HG03103 (cell line): ENCODE measurements around the gene HHIPL1.

ENCODE experiments used
- ATAC-seq: cut with Tn5 transposase; IDR thresholded peaks from one replicate; pipeline ENCODE4 v1.9.1; 2021; ENCODE audit warnings: low read depth; ENCODE audit not compliant: unreplicated experiment

HHIPL1 gene

DNA sequence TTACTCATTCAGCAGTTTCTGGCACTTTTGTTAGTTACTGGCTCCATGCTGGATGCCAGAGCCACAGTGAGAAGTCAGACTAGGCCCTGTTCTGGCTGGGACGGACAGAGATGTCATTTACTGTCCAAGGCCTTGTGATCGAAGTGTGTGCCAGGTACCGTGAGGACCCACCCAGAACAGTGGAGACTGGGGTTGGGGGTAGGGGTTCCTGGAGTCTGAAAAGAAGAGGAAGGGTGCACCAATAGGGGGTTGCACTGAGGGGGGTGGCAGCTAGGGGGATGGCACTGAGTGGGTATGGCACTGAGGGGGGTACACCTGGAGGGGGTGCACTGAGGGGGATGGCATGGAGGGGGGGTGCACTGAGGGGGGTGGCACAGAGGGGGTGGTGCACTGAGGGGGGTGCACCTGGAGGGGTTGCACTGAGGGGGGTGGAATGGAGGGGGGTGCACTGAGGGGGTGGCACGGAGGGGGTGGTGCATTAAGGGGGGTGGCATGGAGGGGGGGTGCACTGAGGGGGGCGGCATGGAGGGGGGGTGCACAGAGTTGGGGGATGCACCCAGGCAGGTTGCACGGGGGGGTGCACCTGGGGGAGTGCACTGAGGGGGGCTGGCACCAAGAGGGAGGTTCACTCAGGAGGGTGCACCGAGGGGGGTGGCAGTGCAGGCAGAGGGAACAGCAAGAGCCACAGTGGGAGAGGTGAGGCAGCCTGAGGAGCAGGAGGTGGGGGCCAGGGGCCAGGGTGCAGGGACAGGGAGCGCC lies 28.6 kb downstream of the HHIPL1 start:
- no peak for ATAC-seq

DNA sequence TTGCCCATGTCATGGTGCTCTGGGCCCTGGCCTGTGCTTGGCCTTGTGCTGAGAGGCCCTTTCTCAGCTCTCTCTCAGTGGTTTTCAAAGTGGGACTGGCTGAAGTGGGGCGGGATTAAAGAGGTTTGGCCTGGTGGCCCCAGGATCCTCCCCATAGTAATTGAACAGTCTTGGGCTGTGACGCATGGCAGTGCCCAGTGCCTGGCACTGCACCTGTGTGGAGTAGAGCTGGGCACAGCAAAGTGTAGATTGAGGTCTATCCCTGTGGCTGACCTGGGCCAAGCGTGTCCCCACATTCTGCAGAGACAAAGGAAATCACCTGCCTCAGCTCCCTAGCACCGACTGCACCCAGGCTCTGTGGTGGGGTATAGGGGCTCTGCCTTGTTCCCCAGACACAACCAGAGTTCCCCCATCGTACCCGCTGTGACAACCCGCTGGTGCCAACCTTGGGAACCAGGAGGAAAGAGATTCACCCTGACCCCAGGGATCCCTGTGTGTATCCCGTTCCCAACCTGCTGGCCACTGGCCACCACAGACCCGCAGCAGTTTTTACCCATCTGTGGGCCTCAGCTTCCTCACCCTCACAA lies 29.2 kb downstream of the HHIPL1 start:
- no peak for ATAC-seq

DNA sequence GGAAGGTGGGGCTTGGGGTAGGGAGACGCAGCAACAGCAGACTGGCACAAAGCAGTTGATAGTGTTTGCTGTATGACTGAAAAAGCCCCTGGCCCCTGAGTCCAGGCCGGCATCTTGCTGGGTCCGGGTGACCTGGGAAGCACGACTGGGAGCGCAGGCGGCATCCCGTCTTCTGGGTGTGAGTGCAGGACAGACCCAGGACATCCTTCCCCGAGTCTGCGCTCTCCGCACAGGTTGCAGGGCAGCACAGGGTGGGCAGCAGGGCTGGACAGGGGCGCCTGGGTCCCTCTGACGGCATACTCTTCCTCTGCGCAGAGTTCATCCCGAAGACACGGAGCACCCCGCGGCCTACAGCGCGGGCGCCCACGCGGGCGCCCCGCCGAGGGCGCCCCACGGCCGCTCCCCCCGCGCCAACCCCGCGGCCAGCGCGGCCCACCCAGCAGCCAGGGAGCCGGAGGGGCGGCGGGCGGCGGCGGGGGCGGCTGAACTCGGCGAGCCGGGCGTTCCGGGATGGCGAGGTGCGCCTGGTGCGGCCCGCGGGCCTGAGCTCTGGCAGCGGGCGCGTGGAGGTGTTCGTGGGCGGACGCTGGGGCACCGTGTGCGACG lies 29.9 kb downstream of the HHIPL1 start:
- no peak for ATAC-seq

DNA sequence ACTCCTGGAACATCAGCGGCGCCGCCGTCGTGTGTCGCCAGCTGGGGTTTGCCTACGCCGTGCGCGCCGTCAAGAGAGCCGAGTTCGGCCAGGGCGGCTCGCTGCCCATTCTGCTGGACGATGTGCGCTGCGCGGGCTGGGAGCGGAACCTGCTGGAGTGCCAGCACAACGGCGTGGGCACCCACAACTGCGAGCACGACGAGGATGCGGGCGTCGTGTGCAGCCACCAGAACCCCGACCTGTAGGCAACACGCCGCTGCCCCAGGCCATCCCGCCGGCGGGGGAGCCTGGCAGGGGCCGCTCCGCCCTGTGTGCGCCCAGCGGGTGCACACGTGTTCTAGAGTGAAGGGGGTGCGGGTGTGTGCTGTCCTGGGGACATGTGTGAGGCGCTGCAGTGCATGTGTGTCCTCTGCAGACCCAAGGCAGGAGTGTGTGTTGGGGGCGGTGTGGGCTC lies 30.5 kb downstream of the HHIPL1 start:
- no peak for ATAC-seq

DNA sequence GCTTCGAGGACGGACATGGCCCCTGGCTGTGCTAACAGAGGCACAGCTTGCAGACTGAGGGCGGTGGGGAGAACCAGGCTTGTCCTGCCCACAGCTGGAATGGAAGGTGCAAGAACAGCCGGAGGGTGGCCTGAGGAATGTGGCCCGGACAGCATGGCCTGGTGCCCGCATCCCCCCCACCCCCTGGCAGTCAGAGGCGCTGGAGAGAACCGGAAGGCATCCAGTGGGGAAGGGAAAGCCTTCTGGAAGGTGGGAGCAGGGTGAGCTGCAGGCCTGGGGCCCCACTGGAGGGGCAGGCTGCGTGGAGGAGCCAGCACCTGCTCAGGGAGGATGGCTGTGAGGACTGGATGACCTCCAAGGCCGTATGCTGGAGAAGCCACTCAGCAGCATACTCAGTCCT lies 31.0 kb downstream of the HHIPL1 start:
- no peak for ATAC-seq

DNA sequence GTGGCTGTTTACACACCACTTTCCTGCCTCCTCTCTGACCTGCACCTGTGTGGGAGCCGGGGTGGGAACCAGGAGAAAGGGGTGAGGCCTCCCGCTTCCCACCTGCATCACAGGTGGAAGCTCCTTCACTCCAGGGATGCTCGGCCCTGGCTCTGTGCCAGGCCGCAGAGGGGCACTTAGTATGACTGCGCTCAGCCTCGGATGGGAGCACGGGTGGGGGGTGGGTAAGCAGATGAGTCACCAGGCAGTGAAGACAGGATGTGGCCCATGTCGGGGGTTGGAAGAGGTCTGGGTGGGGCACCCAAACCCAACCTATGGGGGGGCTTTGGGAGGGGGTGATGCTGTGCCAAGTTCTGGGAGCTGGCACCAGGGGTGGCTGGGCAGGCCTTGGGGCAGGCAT lies 31.7 kb downstream of the HHIPL1 start:
- ATAC-seq: no peak

DNA sequence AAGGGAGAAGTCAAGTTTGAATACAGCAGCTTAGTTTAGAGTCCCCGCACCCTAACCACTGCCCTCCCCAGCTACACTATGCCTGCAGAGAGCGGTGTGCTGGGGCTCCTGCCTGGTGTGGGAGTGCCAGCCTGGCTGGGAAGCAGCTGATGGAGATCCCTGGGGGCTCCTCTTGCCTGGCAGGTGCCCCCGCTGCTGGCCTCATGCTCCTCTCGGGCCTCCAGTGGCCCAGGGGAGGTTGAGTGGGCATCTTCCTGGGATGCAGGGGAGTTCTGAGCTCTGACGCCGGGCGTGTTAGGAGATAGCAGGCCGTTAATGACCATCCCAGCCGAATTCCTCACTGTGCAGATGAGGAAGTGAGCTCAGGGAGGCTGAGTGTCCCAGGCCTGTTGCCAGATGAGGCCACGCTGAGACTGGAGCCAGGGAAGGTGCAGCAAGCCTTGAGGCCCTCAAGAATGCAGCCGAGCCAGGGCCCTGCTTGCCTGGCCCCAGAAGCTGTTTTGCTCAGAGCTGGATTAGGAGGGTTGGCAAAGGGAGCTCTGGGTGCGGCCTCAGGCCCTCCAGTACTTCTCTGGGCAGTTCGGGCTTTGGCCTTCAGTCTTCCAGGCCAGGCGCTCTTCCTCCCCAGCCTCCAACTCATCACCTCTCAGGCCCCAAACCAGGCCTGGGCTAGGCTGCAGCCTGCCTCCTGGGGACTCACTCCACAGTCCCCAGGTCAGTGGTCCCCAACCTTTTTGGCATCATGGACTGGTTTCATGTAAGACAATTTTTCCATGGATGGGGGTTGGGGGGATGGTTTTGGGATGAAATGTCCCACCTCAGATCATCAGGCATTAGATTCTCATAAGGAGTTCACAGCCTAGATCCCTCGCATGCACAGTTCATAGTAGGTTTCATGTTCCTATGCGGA lies 32.6 kb downstream of the HHIPL1 start:
- no peak for ATAC-seq

DNA sequence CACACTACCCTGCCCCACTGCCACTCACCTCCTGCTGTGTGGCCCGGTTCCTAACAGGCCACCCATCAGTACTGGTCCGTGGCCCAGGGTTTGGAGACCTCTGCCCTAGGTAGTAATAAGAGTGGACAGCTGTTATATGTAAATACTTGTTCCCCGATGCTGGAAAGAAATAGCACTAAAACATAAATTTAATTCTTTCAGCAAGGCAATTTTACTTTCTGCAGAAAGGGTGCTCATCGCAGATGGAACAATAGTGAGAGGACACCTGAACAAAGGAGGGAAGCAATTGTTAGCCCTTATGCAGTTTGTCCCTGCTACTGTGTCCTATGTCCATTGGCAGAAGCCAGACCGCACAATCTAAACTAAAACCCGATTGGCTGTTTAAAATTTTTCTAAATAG lies 33.3 kb downstream of the HHIPL1 start:
- ATAC-seq: no peak

DNA sequence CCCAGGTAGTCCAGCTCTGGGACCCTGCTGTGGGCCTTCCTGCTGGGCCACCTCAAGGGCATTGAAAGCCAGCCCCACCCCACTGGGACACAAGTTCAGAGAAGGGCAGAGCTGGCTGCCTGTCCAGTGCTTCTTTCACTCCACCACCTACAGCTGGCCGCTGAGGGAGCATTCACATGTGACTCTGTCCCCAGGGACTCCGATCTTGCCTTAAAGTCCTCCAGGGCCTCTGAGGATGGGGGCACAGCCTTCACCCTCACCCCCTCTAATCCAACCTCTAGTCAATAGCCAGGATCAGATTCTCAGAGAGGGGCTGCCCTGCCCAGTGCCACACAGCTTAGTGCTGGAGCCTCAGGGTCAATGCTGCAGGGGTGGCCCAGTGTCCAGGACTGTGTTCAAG lies 34.2 kb downstream of the HHIPL1 start:
- ATAC-seq: no peak

DNA sequence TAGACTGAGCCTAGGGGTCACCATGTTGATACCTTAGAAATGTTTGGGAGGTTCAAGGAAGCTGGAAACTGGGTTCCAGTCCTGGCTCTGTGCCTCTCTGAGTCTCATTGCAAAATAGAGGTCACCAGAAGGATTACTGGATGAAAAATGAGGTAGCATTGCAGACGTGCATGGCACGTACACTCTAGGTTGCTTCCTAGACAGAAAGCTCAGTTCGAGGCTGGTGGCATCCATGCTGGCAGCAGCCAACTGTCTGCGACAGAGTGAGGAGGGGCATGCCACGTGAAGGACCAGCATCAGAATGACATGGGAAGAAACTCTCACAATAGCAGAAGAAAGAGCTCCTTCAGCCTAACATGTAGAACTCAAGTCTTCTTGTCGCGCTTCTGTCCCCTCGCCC lies 34.6 kb downstream of the HHIPL1 start:
- ATAC-seq: no peak

DNA sequence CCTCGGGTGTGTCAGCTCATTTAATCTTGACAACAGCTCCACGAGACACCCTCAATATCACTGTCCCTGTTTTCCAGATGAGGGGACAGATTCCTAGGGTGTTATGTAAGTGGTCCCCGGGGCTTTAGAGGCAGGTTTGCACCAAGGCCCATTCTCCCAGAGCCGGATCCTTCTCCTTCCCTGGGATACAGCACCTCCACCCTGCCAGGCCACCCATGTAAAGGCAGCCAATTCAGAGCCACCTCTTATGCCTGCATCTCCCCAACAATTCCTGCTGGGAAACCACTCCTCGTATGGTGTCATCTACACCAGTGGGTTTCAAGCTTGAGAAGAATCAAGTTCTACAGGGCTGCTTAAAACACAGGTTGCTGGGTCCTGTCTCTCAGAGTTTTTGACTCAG lies 35.1 kb downstream of the HHIPL1 start:
- ATAC-seq: no peak

DNA sequence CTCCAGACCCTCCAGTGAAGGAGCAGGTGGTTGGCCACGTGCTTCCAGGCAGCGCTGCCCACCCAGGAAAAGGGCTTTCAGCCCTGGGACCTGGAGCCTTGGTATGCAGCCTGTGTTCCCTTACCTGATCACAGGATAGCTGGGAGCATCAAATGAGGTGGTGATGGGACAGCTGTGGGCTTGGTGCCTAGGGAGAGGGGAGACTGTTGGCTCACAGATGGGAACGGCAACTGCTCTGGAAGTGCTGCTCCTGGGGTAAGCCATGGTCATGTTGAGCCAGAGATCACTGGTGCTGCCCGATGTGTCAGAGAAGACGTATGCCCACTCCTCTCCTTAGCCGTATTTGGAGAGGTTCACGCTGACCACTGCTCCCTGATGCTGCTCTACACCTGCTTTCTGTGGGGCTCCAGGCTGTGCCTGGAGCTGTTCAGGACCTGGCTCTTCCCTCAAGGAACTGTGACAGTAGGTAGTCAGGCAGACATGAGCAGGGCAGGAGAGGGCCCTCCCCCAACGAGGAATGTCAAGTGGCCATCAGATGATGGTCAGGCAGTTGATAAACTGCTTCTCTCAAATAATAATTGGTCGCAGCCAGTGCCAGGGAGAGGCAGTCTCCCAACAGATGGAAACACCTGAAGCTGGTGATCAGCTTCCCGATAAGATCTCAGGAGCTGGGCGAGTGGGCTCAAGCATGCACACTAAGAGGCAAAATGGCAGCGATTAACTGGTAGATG lies 36.3 kb downstream of the HHIPL1 start:
- no peak for ATAC-seq

DNA sequence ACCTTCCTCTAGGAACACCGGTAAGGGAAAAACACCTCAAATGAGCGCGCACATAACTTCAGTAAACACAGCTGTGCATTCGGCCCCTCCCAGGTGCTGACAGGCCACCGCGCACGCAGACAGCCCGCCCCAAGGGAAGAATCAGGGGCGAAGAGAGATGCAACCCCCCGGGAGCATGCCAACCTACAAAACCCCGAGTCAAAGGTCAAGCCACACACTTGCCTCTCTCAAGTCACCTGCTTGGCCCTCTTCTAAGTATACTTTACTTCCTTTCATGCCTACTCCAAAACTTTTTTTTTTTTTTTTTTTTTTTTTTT lies 36.9 kb downstream of the HHIPL1 start:
- ATAC-seq: no peak

DNA sequence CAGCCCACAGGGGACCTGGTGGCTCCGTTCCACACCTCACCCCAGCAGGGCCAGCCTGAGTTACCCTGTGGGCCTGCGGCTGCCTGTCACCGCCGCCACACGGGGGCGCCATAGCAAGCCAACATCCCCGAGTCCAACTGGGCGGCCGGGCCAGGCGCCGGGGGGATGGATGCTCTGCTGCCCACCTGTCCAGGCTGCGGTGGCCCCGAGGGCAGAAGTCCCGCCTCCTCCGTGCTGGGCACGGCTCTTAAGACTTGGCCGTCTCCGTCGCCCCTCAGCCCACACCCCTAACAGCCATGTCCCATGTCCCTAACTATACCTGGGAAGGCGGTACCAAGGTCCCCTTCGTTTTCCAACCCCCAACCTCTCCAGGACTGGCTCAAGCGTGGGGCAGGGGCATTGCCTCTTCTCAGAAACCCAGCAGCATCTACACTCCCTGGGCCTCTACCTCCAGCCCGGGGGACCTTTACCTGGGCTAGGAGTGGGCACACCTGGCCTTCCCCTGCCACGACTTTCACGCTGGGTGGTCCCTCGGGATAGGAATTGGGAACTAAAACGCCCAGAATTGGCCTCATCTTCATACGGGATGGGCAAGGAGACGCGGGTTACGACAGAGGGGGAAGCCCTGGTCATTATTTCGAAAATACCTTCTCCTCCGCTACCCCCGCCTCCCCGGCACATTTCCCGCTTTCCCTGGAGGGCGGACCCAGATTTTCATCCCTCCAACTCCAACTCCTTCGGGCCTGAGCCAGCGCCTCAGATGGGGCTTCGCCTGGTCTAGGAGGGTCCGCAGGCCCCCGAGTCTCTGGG lies 38.1 kb downstream of the HHIPL1 start:
- ATAC-seq: peak; percentile 32

DNA sequence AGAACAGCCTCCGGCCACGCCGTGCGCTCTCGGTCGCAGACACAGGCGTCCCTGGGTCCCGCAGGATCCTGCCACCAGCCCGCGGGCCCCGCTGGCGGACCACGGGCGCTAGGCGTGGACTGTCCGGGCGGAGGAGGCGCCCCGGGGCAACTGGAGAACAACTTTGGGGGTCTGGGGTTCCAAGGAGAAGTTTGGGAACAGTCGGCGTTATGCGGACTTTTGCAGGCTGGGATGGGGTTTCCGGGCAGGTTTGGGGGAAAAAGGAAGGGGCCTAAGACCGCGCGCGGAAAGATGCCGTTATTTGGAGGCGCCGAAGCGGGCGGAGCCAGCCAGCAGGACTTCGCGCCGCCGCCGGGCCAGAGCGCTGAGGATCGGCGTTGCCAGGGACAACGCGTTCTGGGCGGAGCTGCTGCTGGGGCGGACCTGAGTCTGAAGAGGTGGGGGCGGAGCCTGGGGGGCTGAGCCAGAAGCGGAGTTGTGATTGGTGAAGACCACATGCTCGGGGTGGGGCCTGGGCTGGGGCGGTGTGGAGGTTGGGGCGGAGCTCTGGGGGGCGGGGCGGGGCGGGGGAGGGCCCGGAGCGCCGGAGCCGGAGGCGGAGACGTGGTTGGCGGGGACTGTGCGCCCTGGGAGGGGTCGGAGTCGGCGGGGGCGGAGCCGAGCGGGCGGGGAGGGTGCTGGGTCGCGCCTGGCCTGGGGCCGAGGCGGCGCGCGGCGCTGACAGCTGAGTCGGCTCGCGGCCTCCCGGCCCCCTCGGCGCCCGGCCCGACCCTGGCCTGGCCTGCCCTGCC lies 38.9 kb downstream of the HHIPL1 start, which contains the start of gene CYP46A1:
TSS of gene CYP46A1 (plus strand) at position 680 of the 791 bp plus-strand sequence. CDS start 120 bp downstream, outside the sequence.
- ATAC-seq: peak; percentile 90

DNA sequence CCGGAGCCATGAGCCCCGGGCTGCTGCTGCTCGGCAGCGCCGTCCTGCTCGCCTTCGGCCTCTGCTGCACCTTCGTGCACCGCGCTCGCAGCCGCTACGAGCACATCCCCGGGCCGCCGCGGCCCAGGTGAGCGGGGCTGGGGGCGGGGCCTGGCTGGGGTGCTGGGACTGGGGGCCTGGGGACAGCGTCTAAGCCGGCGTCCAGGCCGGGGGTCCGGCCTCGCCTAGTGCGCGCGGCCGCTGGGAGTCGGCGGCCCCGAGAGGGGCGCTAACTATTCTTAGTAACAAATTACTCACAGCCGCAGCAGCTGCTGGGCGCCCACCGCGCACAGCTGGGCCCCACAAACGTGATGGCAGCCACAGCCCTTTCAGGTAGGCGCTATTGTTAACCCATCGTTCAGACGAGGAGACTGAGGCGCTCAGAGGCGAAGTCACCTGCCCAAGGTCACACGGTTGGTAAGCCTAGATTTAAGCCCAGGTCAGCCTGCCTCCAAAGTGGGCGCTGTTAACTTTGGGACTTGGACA lies 39.5 kb downstream of the HHIPL1 start:
- peak; percentile 13 for ATAC-seq

DNA sequence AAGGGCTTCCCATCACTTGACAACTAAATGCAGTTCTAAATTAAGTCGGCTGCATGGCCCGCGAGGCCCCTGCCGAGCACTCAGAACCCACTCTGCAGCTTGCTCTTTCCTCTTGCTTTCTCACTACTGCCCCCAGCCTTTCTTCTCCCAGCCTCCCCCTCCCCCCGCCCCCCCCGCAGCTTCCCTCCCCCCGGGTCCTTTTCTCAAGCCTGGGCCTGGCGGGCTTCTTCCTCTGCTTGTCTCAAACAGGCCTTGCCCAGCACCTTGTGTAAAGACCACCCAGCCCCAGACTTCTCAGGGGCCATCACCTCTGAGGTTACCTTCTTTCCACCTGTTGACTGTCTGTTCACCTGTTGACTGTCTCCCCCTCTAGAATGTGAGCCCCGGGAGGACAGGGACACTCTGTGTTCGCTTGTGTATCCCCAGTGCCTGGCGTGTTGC lies 40.2 kb downstream of the HHIPL1 start:
- no peak for ATAC-seq

DNA sequence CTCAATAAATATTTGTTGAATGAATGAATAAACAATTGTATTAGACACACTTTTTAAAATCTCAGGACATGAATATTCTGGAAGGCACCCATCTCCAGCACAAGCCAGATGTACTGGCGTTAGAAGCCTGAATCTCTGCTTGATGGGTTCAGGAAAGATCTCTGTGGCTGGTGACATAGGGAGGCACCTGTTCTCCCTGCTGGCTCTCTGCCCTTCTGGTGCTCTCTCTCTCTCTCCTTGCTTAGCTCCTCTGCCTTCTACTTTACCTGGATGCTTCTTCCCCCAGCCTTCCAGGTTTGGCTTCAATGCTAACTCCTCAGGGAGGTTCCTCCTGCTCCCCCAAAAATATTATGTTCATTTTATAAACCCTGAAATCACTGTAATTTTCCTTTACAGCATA lies 40.7 kb downstream of the HHIPL1 start:
- ATAC-seq: no peak
